ENCODE results near the gene NGEF. TPM values are rescaled to one million over a fixed set of nuclear protein-coding genes. Genes with fewer than 3 reads are reported as not detected.

The NGEF gene
- total RNA-seq, 1 experiment from 2014 or later: 5.4 TPM

- TF ChIP-seq ZNF263 (CRISPR knock-in tag; IDR thresholded peaks at IDR 0.05; ENCODE audit: low read depth): no peak
- no peak for TF ChIP-seq MXD4 (CRISPR knock-in tag; IDR thresholded peaks at IDR 0.05; ENCODE audit: borderline replicate concordance)
- no peak for TF ChIP-seq SOX15 (CRISPR knock-in tag; IDR thresholded peaks at IDR 0.05)
These were observed 34.1 kb upstream of the NGEF start (continued) for GRCh38 chr2:233047206-233047605.

DNA sequence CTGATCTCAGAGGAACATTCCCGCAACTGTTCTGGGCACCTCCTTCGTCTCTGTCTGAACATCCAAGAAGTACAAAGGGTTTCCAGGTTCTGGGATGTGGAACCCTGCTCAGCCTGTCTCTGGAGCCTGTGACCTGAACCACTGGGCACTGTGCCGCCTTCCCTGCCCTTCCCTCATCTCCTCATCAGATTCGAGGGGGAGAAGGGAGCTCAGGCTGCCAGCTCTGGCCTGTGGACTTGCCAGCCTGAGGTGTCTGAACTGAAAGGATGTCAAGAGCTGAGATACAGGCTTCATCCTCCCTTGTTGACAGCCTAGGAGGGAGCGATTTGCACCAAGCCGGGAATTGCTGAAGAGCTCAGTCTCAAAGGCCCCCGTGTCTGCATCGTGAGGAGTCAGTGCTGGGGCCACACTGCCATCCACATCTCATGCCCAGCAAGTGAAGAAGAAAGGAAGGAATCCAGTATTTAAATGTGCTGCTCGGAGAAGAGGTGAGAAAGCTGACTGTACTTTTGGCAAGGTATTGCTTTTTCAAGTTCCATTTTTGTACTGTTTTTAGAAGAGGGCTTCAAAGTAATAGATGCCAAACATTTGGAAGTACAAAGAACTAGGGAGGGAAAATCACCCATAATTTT lies 32.0 kb upstream of the NGEF start:
- DNase-seq (ENCODE audit: low spot score): no peak
- Mint-ChIP-seq H3K36me3 (no peaks in the 10 kb centered on the region), H3K27me3 (ENCODE audit: low read depth) (no peaks in the 10 kb centered on the region; the same call in 1 of the 2 replicates), H3K27ac (no peak overlapping the region), H3K4me3 (no peak overlapping the region), H3K4me1 (peaks cover 24% of the 10 kb centered on the region), H3K9me3 (no peaks in the 10 kb centered on the region)
- TF ChIP-seq GRHL2 (CRISPR knock-in tag; IDR thresholded peaks at IDR 0.05; ENCODE audit: insufficient replicate concordance, severe bottlenecking): no peak
- TF ChIP-seq ZNF219 (CRISPR knock-in tag; IDR thresholded peaks at IDR 0.05; ENCODE audit: borderline replicate concordance): no peak
- TF ChIP-seq ZBTB21 (CRISPR knock-in tag; IDR thresholded peaks at IDR 0.05; ENCODE audit: borderline replicate concordance): no peak
- no peak for TF ChIP-seq CREB1 (CRISPR knock-in tag; IDR thresholded peaks at IDR 0.05)
- TF ChIP-seq ELF4 (CRISPR knock-in tag; IDR thresholded peaks at IDR 0.05; ENCODE audit: low read depth): no peak
- no peak for TF ChIP-seq ATF6 (CRISPR knock-in tag; IDR thresholded peaks at IDR 0.05)
- no peak for TF ChIP-seq ZNF138 (CRISPR knock-in tag; conservative IDR thresholded peaks at IDR 0.05)
- TF ChIP-seq FOXK1 (CRISPR knock-in tag; IDR thresholded peaks at IDR 0.05): no peak
- no peak for TF ChIP-seq JAZF1 (CRISPR knock-in tag; IDR thresholded peaks at IDR 0.05)
- no peak for TF ChIP-seq E2F5 (CRISPR knock-in tag; IDR thresholded peaks at IDR 0.05)
- no peak for TF ChIP-seq ETV6 (CRISPR knock-in tag; IDR thresholded peaks at IDR 0.05)
- TF ChIP-seq, protein P1, sequence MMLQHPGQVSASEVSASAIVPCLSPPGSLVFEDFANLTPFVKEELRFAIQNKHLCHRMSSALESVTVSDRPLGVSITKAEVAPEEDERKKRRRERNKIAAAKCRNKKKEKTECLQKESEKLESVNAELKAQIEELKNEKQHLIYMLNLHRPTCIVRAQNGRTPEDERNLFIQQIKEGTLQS (CRISPR knock-in tag; conservative IDR thresholded peaks at IDR 0.05): no peak
- no peak for ATAC-seq
- CTCF ChIA-PET: interaction anchor here (1.0 kb wide), 1 partner anchor 64 kb away, joined by 3 read pairs; no protein-coding TSS in a partner anchor
- POLR2A ChIA-PET: interaction anchor here (0.5 kb wide), 1 partner anchor 198 kb away, joined by 11 read pairs; no protein-coding TSS in a partner anchor

DNA sequence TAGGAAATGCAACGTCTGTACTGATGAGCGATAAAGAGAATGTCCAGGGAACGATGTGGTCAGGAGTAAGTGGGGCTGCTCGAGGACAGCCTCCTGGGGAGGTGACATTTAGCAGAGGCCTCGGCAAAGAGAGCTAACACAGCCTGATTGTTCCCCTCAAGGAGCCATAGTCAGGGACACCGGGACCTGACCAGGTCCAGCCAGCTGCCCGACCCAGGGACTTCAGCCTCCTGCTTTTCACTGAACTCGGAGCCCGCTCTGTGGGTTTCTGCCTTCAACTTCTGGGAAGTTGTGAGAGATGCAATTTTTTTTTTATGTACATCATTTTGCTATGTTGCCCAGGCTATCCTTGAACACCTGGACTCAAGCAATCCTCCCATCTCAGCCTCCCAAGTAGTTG lies 29.5 kb upstream of the NGEF start:
- H3K27me3 Mint-ChIP-seq (ENCODE audit: low read depth): no peaks in the 10 kb centered on the region
- H3K36me3 Mint-ChIP-seq: no peaks in the 10 kb centered on the region
- CTCF ChIA-PET: no interaction called here
- H3K4me3 Mint-ChIP-seq: no peak overlapping the region
- POLR2A ChIA-PET: no interaction called here
- TF ChIP-seq TEAD1 (CRISPR knock-in tag; IDR thresholded peaks at IDR 0.05) (no peak), SOX15 (CRISPR knock-in tag; IDR thresholded peaks at IDR 0.05) (no peak), GTF2I (CRISPR knock-in tag; conservative IDR thresholded peaks at IDR 0.05) (no peak)
- H3K4me1 Mint-ChIP-seq: peaks cover 4% of the 10 kb centered on the region
- ATAC-seq (no peak), DNase-seq (ENCODE audit: low spot score) (no peak)
- no peaks in the 10 kb centered on the region for H3K9me3 Mint-ChIP-seq
- H3K27ac Mint-ChIP-seq: no peak overlapping the region

GRCh38 chr2:233041722-233042323 lies 28.8 kb upstream of the NGEF start:
- Mint-ChIP-seq H3K27ac (no peak overlapping the region), H3K4me3 (no peak overlapping the region), H3K9me3 (no peaks in the 10 kb centered on the region), H3K27me3 (ENCODE audit: low read depth) (no peaks in the 10 kb centered on the region), H3K36me3 (no peaks in the 10 kb centered on the region), H3K4me1 (no peaks in the 10 kb centered on the region)
- DNase-seq (ENCODE audit: low spot score) (no peak), ATAC-seq (no peak)
- ChIA-PET POLR2A (no interaction called here), CTCF (interaction anchor here (0.9 to 1.1 kb wide), 2 partner anchors 13 kb away, joined by 3 to 5 read pairs; no protein-coding TSS in a partner anchor)
- TF ChIP-seq NR2C2 (CRISPR knock-in tag; IDR thresholded peaks at IDR 0.05) (no peak), ZNF512 (CRISPR knock-in tag; IDR thresholded peaks at IDR 0.05; ENCODE audit: borderline replicate concordance) (no peak), ETV6 (CRISPR knock-in tag; IDR thresholded peaks at IDR 0.05) (no peak), JUN (CRISPR knock-in tag; IDR thresholded peaks at IDR 0.05) (no peak), ZNF263 (CRISPR knock-in tag; IDR thresholded peaks at IDR 0.05; ENCODE audit: low read depth) (no peak), MXD4 (CRISPR knock-in tag; IDR thresholded peaks at IDR 0.05; ENCODE audit: borderline replicate concordance) (no peak), RORB (CRISPR knock-in tag; IDR thresholded peaks at IDR 0.05) (no peak), CBFB (CRISPR knock-in tag; IDR thresholded peaks at IDR 0.05; ENCODE audit: low read depth) (no peak), USF2 (CRISPR knock-in tag; IDR thresholded peaks at IDR 0.05) (no peak)
